Hematopoietic multipotent progenitor cell treated with erythropoietin and hydrocortisone succinate and interleukin-3 and kit ligand, for 15 days (in vitro differentiated cells): ENCODE measurements around the gene OLFM1.

Experiments used
- DNase-seq: peaks from one replicate; pipeline ENCODE4 v3.0.0-alpha.2; 2015; ENCODE audit warnings: low spot score

OLFM1 gene

GRCh38 chr9:135087489-135087792 lies at the start of gene OLFM1:
TSS of gene OLFM1 (plus strand) at chr9:135087668. CDS start at chr9:135087990, 322 bp downstream.
- DNase-seq, result no peak

- no peak for DNase-seq
These were observed 49.1 kb upstream of the OLFM1 start for GRCh38 chr9:135038331-135038730.

GRCh38 chr9:135038826-135039225 lies 48.6 kb upstream of the OLFM1 start:
- no peak for DNase-seq

- no peak for DNase-seq
These were observed 48.1 kb upstream of the OLFM1 start for GRCh38 chr9:135039266-135039870.

GRCh38 chr9:135039916-135040645 lies 47.4 kb upstream of the OLFM1 start:
- DNase-seq, result no peak

- DNase-seq, result no peak
These were observed 46.6 kb upstream of the OLFM1 start for GRCh38 chr9:135040892-135041291.

- DNase-seq, result no peak
These were observed 44.1 kb upstream of the OLFM1 start for GRCh38 chr9:135043345-135043744.

GRCh38 chr9:135045264-135045927 lies 42.1 kb upstream of the OLFM1 start:
- DNase-seq, result no peak

GRCh38 chr9:135045928-135046738 lies 41.3 kb upstream of the OLFM1 start:
- no peak for DNase-seq

- DNase-seq, result no peak
These were observed 40.6 kb upstream of the OLFM1 start for GRCh38 chr9:135046739-135047350.

- no peak for DNase-seq
These were observed 39.9 kb upstream of the OLFM1 start for GRCh38 chr9:135047521-135047920.

- DNase-seq, result no peak
These were observed 39.3 kb upstream of the OLFM1 start for GRCh38 chr9:135048046-135048757.

- no peak for DNase-seq
These were observed 38.6 kb upstream of the OLFM1 start for GRCh38 chr9:135048758-135049444.

GRCh38 chr9:135049460-135049859 lies 38.0 kb upstream of the OLFM1 start:
- no peak for DNase-seq

- DNase-seq, result no peak
These were observed 37.1 kb upstream of the OLFM1 start for GRCh38 chr9:135050072-135050990.

GRCh38 chr9:135051316-135052038 lies 36.0 kb upstream of the OLFM1 start:
- DNase-seq, result no peak

GRCh38 chr9:135053133-135053532 lies 34.3 kb upstream of the OLFM1 start:
- no peak for DNase-seq

GRCh38 chr9:135055181-135055580 lies 32.3 kb upstream of the OLFM1 start:
- DNase-seq, result no peak

- no peak for DNase-seq
These were observed 30.9 kb upstream of the OLFM1 start for GRCh38 chr9:135056541-135056940.
